Hepatocyte (in vitro differentiated cells): ENCODE results near the gene TNNI3K. TPM values are rescaled to one million over a fixed set of nuclear protein-coding genes. Genes with fewer than 3 reads are reported as not detected.

Experiments
- DNase-seq: peaks from one replicate; pipeline ENCODE4 v3.0.0-alpha.2; 2016; ENCODE audit warnings: low spot score
- H2AFZ ChIP-seq: fragments of 200-600 bp; sonication (generic); 2 replicates; pipeline ENCODE4 v1.6.0; 2016; ENCODE audit warnings: antibody characterized with exemption, mild to moderate bottlenecking
- H3K27ac ChIP-seq: fragments of 200-600 bp; sonication (generic); 2 replicates; pipeline ENCODE4 v1.5.1; 2016; ENCODE audit warnings: mild to moderate bottlenecking
- H3K27me3 ChIP-seq: fragments of 200-600 bp; sonication (generic); 2 replicates; pipeline ENCODE4 v1.6.1; 2016
- H3K36me3 ChIP-seq: fragments of 200-600 bp; sonication (generic); replicated peaks from 2 replicates; pipeline ENCODE4 v1.5.1; 2016; ENCODE audit warnings: low read depth; ENCODE audit not compliant: insufficient read depth
- H3K4me1 ChIP-seq: fragments of 200-600 bp; sonication (generic); 2 replicates; pipeline ENCODE4 v1.5.1; 2016; ENCODE audit warnings: mild to moderate bottlenecking, moderate library complexity; ENCODE audit not compliant: insufficient read depth
- H3K4me2 ChIP-seq: fragments of 200-600 bp; sonication (generic); 2 replicates; pipeline ENCODE4 v1.6.0; 2016
- H3K4me3 ChIP-seq: fragments of 200-600 bp; sonication (generic); 2 replicates; pipeline ENCODE4 v1.5.1; 2016; ENCODE audit warnings: mild to moderate bottlenecking
- H3K79me2 ChIP-seq: fragments of 200-600 bp; sonication (generic); 2 replicates; pipeline ENCODE4 v1.6.0; 2017; ENCODE audit warnings: mild to moderate bottlenecking
- H3K9me2 ChIP-seq: fragments of 200-600 bp; sonication (generic); replicated peaks from 2 replicates; pipeline ENCODE4 v1.6.0; 2017; ENCODE audit warnings: mild to moderate bottlenecking; ENCODE audit not compliant: insufficient read depth
- H3K9me3 ChIP-seq: fragments of 200-600 bp; sonication (generic); 2 replicates; pipeline ENCODE4 v1.5.1; 2016; ENCODE audit warnings: low read depth, mild to moderate bottlenecking
- H4K20me1 ChIP-seq: fragments of 200-600 bp; sonication (generic); 2 replicates; pipeline ENCODE4 v1.6.0; 2016; ENCODE audit warnings: mild to moderate bottlenecking; ENCODE audit not compliant: insufficient read depth, poor library complexity, severe bottlenecking
- CTCF ChIP-seq: fragments of 200-600 bp; sonication (generic); IDR thresholded peaks from 2 replicates; pipeline ENCODE4 v1.5.1; 2016; ENCODE audit warnings: antibody characterized with exemption, mild to moderate bottlenecking; ENCODE audit not compliant: poor library complexity
- EZH2 ChIP-seq: fragments of 200-600 bp; sonication (generic); IDR thresholded peaks from 2 replicates; pipeline ENCODE4 v1.6.1; 2016; ENCODE audit warnings: antibody characterized with exemption, mild to moderate bottlenecking, borderline replicate concordance
- EZH2phosphoT487 ChIP-seq: fragments of 200-600 bp; sonication (generic); IDR thresholded peaks from one replicate; pipeline ENCODE4 v1.6.1; 2018; ENCODE audit warnings: antibody characterized with exemption, mild to moderate bottlenecking, low read depth, moderate library complexity; ENCODE audit not compliant: unreplicated experiment, severe bottlenecking
- WGBS: methylation state at CpG from one replicate; pipeline ENCODE4 v1.1.6; 2016; ENCODE audit warnings: low lambda C conversion rate; ENCODE audit errors: missing lambda C conversion rate; 5-methylcytosine and 5-hydroxymethylcytosine counted together
- polyA plus RNA-seq: library from polyadenylated mRNA; unstranded; fragments of >200 nt; fragmentation: Nextera tagmentation; extraction: Ambion mirVana; gene quantifications from 2 replicates; pipeline ENCODE4 v1.2.1, GENCODE V29; 2016
- total RNA-seq: library from RNA; depleted of rRNA; stranded (reverse); fragments of >200 nt; gene quantifications from 2 replicates; pipeline ENCODE4 v1.2.3, GENCODE V29; 2014

The TNNI3K gene
- total and polyA plus RNA-seq, 2 experiments from 2014 or later = not detected

- Histone ChIP-seq H3K27me3 (no peaks in the 10 kb centered on the region), H3K9me2 (no peaks in the 10 kb centered on the region), H3K27ac (no peak overlapping the region), H3K79me2 (no peaks in the 10 kb centered on the region), H3K4me1 (no peaks in the 10 kb centered on the region), H3K4me2 (no peak overlapping the region), H4K20me1 (no peaks in the 10 kb centered on the region), H2AFZ (no peak overlapping the region), H3K36me3 (no peaks in the 10 kb centered on the region), H3K4me3 (no peak overlapping the region), H3K9me3 (no peaks in the 10 kb centered on the region)
- no peak for TF ChIP-seq EZH2
- TF ChIP-seq EZH2phosphoT487 = no peak
- DNase-seq = no peak
Measured at GRCh38 chr1:74496669-74497068, 261.5 kb downstream of the TNNI3K start.

DNA sequence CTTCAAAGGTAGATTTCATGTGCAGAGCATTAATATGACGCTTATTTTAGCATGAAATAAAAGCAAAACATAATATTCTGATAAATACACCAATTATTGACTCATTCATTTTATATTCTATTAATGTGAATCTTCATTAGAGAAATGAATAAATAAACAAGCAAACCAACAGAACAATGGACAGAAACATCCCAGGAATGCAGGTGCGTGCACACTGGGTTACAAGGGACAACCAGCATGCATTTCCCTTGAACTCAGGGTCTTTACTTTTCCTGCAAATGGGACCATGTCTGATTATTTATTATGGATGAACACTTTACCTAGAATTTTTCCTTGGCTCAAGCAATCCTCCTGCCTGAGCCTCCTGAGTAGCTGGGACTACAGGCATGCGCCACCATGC is 263.7 kb downstream of the TNNI3K start:
- Histone ChIP-seq H3K27me3 (no peaks in the 10 kb centered on the region), H3K27ac (no peak overlapping the region), H4K20me1 (no peaks in the 10 kb centered on the region), H3K4me3 (no peak overlapping the region), H2AFZ (no peak overlapping the region), H3K9me2 (no peaks in the 10 kb centered on the region), H3K9me3 (no peaks in the 10 kb centered on the region), H3K4me2 (no peak overlapping the region), H3K36me3 (no peaks in the 10 kb centered on the region), H3K4me1 (no peaks in the 10 kb centered on the region), H3K79me2 (no peaks in the 10 kb centered on the region)
- DNase-seq = no peak
- 85% methylated on average over 3 of the region's 3 CpGs for WGBS
- TF ChIP-seq EZH2phosphoT487 = no peak
- no peak for TF ChIP-seq EZH2
- no peak for TF ChIP-seq CTCF

DNA sequence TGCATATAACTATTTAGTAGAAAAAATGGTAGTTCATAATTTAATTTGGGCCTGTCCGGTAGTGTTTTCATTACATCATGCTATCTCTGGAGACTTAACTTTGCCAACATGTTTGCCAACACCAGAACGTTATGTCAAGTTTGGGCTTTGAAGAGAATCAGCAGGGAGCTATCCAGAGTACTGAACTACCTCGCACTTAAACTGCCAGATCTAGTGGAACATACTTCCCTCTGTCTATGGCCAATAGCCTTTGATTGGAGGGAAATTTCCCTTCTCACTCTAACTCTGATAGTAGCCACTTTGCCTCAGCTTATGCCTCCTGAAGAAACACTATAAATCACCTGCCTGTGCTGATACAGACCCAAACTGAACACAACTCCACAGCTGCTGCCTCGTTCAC is 267.2 kb downstream of the TNNI3K start:
- H4K20me1 ChIP-seq = no peaks in the 10 kb centered on the region
- H3K79me2 ChIP-seq = no peaks in the 10 kb centered on the region
- no peaks in the 10 kb centered on the region for H3K9me2 ChIP-seq
- TF ChIP-seq EZH2phosphoT487 = no peak
- TF ChIP-seq CTCF = no peak
- TF ChIP-seq EZH2 = no peak
- H3K4me2 ChIP-seq = no peak overlapping the region
- 34% methylated on average over 4 of the region's 4 CpGs for WGBS
- DNase-seq = peak; percentile 78
- no peaks in the 10 kb centered on the region for H3K9me3 ChIP-seq
- H3K27me3 ChIP-seq = no peaks in the 10 kb centered on the region
- no peak overlapping the region for H3K27ac ChIP-seq
- H2AFZ ChIP-seq = no peak overlapping the region
- H3K4me1 ChIP-seq = no peaks in the 10 kb centered on the region
- H3K36me3 ChIP-seq = no peaks in the 10 kb centered on the region
- no peak overlapping the region for H3K4me3 ChIP-seq

DNA sequence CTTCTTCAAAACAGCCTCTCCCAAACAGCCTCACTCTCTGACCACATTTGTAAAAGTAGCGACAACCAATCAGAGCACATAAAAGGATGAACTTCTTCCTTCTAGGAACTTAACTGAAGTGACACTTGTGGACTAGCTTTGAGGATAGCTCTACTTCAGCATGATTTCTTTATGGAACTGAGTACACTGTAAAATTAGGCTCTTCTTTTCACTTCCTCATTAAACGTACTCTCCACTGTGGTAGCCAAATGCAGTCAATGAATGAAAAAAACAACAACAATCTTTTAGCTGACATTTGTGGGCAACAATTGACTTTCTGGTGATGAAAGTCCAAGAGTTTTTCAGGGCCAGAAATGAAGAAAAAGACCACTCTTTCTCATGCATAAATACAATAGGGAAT is 267.7 kb downstream of the TNNI3K start:
- no peaks in the 10 kb centered on the region for H3K36me3 ChIP-seq
- no peak overlapping the region for H2AFZ ChIP-seq
- H3K9me3 ChIP-seq = no peaks in the 10 kb centered on the region
- H3K4me1 ChIP-seq = no peaks in the 10 kb centered on the region
- H3K4me3 ChIP-seq = no peak overlapping the region
- H3K79me2 ChIP-seq = no peaks in the 10 kb centered on the region
- H3K4me2 ChIP-seq = no peak overlapping the region
- no peak overlapping the region for H3K27ac ChIP-seq
- H4K20me1 ChIP-seq = no peaks in the 10 kb centered on the region
- 84% methylated on average over 2 of the region's 2 CpGs for WGBS
- TF ChIP-seq EZH2phosphoT487 = no peak
- TF ChIP-seq EZH2 = no peak
- no peak for TF ChIP-seq CTCF
- no peaks in the 10 kb centered on the region for H3K9me2 ChIP-seq
- DNase-seq = no peak
- no peaks in the 10 kb centered on the region for H3K27me3 ChIP-seq
